ENCODE measurements around the gene GAK. TPM values are rescaled to one million over a fixed set of nuclear protein-coding genes. Genes with fewer than 3 reads are reported as not detected.

GAK gene
- total RNA-seq, 4 donors from 2014 or later: 62.3 to 126 (median 85.4) TPM

GRCh38 chr4:971666-972500 lies 39.8 kb upstream of the GAK start:
- TF ChIP-seq CTCF (IDR thresholded peaks at IDR 0.05): no peak
- no peak for ATAC-seq (ENCODE audit: low FRiP score)

DNA sequence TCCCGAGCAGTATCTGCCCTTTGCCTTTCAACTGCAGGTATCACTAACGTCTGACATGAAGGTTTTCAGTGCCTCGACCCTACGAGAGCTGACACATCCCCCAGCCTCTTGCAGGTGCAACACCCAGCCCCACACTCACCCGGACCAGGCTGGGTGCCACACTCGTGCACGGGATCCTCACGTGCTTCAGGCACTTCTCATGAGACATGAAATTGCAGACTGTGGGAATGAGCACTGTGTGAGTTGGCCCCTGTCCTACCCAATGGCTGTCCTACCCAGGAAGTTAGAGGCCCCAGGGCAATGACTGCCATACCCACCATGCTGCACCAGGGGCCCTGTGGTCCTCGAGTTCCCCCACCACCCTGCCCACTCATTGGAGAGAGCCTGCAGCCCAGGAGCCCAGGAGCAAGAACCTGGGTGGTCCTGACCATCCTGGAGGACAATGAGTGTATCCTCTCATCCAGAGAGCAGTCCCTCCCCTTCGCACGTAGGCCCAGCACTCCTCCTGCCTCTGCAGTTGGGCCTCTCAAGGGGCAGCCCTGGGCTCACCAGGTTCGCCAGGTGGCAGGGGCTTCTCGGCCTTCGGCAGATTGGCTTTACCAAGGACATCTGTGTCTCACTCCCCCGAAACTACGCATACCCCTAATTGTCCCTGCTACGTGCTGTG lies 38.9 kb upstream of the GAK start:
- TF ChIP-seq CTCF (IDR thresholded peaks at IDR 0.05): no peak
- no peak for ATAC-seq (ENCODE audit: low FRiP score)
- no peak for DNase-seq (ENCODE audit: low spot score)

More at GRCh38 chr4:971666-972500, 39.8 kb upstream of the GAK start:
- no peak for DNase-seq (ENCODE audit: low spot score)

GRCh38 chr4:970046-970745 lies 38.1 kb upstream of the GAK start:
- no peak for TF ChIP-seq CTCF (IDR thresholded peaks at IDR 0.05)
- no peak for ATAC-seq (ENCODE audit: low FRiP score)
- no peak for DNase-seq (ENCODE audit: low spot score)

GRCh38 chr4:968621-969394 lies 36.7 kb upstream of the GAK start:
- no peak for TF ChIP-seq CTCF (IDR thresholded peaks at IDR 0.05)
- DNase-seq (ENCODE audit: low spot score) (no peak), ATAC-seq (ENCODE audit: low FRiP score) (no peak)

GRCh38 chr4:968221-968620 lies 36.1 kb upstream of the GAK start:
- no peak for TF ChIP-seq CTCF (IDR thresholded peaks at IDR 0.05)
- DNase-seq (ENCODE audit: low spot score): no peak
- no peak for ATAC-seq (ENCODE audit: low FRiP score)
